Glutamatergic neuron (in vitro differentiated cells): ENCODE results near the gene CDC42BPB. TPM values are rescaled to one million over a fixed set of nuclear protein-coding genes. Genes with fewer than 3 reads are reported as not detected.
A peak's percentile ranks its signal among the peaks of the same experiment; 100 is the strongest.

Source experiments
- DNase-seq: peaks from one replicate; pipeline ENCODE4 v3.0.0; 2022
- H3K27ac Mint-ChIP-seq: one replicate; pipeline ENCODE4 v1.8.0; 2020; ENCODE audit warnings: mild to moderate bottlenecking, mixed read lengths, inconsistent platforms; ENCODE audit not compliant: unreplicated experiment
- H3K27me3 Mint-ChIP-seq: one replicate; pipeline ENCODE4 v1.8.0; 2020; ENCODE audit warnings: mild to moderate bottlenecking, moderate library complexity, mixed read lengths, inconsistent platforms; ENCODE audit not compliant: unreplicated experiment
- H3K36me3 Mint-ChIP-seq: one replicate; pipeline ENCODE4 v1.8.0; 2020; ENCODE audit warnings: mild to moderate bottlenecking, mixed read lengths, inconsistent platforms; ENCODE audit not compliant: unreplicated experiment
- H3K4me1 Mint-ChIP-seq: one replicate; pipeline ENCODE4 v1.8.0; 2020; ENCODE audit warnings: mild to moderate bottlenecking, low read depth, mixed read lengths, inconsistent platforms; ENCODE audit not compliant: unreplicated experiment
- H3K4me3 Mint-ChIP-seq: one replicate; pipeline ENCODE4 v1.8.0; 2020; ENCODE audit warnings: mild to moderate bottlenecking, mixed read lengths, inconsistent platforms; ENCODE audit not compliant: unreplicated experiment
- H3K9me3 Mint-ChIP-seq: one replicate; pipeline ENCODE4 v1.8.0; 2020; ENCODE audit warnings: mild to moderate bottlenecking, moderate library complexity, mixed read lengths, inconsistent platforms; ENCODE audit not compliant: unreplicated experiment
- CTCF ChIP-seq: fragments of 200-600 bp; sonication (generic); IDR thresholded peaks from one replicate; pipeline ENCODE4 v1.5.0; 2021; ENCODE audit not compliant: partially characterized antibody, unreplicated experiment
- total RNA-seq: library from RNA; stranded (reverse); fragmentation: NEBNext Ultra II Directional; extraction: Animal tissue kit (Norgen Biotek cat#: 25700); gene quantifications from one replicate; pipeline ENCODE4 v1.2.1, GENCODE V29; 2021; ENCODE audit not compliant: unreplicated experiment

The CDC42BPB gene
- total RNA-seq, 1 donor from 2014 or later: 125 TPM

DNA sequence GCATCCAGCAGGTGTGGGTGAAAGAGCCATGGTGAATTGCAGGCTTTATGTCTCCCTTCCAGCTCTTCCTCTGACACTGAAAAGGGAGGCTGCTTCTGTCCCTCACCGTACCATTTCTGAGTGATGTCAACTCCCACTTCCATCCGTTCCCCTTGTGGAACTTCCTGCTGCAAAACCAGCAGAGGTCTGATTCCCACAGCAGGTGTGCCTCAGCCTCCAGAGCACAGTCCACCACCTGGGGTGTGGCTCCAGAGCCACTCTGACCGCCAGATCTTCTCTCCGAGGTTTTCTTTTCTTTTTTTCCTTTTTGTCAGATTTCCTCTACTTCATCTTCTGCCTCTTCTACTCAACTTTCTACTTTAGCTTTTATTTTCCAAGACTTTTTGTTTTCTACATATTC, 62.7 kb downstream of the CDC42BPB start:
- peaks cover 9% of the 10 kb centered on the region for H3K36me3 Mint-ChIP-seq
- H3K27ac Mint-ChIP-seq: peak overlapping the region; percentile 0
- H3K4me3 Mint-ChIP-seq: peak overlapping the region; percentile 2

DNA sequence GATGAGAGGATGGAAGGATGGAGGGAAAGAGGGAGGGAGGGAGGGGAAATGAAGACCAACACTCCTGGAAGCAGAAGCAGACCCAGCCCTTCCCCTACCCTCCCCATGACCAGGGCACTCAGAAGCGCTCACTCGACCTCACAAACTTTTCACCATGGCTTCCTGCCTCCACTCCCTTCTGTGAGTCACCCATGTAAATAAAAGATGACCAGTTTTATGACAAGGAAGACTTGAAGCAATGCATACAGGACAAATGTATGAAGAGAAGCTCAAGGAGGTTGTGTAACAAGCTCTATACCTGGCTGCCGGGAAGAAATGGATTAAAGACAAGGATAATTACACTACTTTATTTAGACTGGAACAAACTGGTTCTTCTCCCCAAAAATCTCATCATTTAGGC, 63.8 kb downstream of the CDC42BPB start:
- Mint-ChIP-seq H3K27ac (no peak overlapping the region), H3K27me3 (no peaks in the 10 kb centered on the region), H3K9me3 (peaks cover 3% of the 10 kb centered on the region), H3K36me3 (peaks cover 21% of the 10 kb centered on the region), H3K4me1 (peaks cover 3% of the 10 kb centered on the region), H3K4me3 (no peak overlapping the region)
- DNase-seq: no peak
- no peak for TF ChIP-seq CTCF

More for the DNA sequence above, 62.7 kb downstream of the CDC42BPB start:
- Mint-ChIP-seq H3K4me1 (peaks cover 3% of the 10 kb centered on the region), H3K27me3 (peaks cover 2% of the 10 kb centered on the region), H3K9me3 (no peaks in the 10 kb centered on the region)
- no peak for TF ChIP-seq CTCF
- no peak for DNase-seq

- no peak overlapping the region for H3K27ac Mint-ChIP-seq
- no peak overlapping the region for H3K4me3 Mint-ChIP-seq
- H3K36me3 Mint-ChIP-seq: peaks cover 39% of the 10 kb centered on the region
- no peak for DNase-seq
- no peak for TF ChIP-seq CTCF
- peaks cover 4% of the 10 kb centered on the region for H3K4me1 Mint-ChIP-seq
- H3K9me3 Mint-ChIP-seq: peaks cover 13% of the 10 kb centered on the region
- H3K27me3 Mint-ChIP-seq: peaks cover 6% of the 10 kb centered on the region
Measured at GRCh38 chr14:102991376-102991775, 66.0 kb downstream of the CDC42BPB start.

DNA sequence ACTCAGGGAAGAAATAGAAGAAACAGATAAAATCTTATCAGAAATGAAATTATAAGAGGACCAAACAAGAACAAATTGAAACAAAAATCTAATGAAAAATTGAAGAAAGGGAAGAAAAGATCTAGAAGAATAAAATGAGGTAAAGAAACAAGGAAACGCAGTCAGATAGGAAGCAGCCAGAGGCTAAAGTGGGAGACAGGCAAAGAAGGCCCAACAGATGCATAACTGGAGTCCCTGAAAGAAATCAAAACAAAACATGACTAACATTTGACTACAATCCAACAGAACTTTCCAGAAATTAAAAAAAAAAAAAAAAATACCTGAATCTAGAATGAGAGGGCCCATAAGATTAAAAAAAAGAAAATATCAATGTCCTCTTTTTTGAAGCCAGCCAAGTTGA, 69.3 kb downstream of the CDC42BPB start:
- Mint-ChIP-seq H3K27ac (no peak overlapping the region), H3K4me1 (peaks cover 12% of the 10 kb centered on the region), H3K27me3 (peaks cover 10% of the 10 kb centered on the region), H3K36me3 (peaks cover 45% of the 10 kb centered on the region), H3K9me3 (peaks cover 13% of the 10 kb centered on the region), H3K4me3 (no peak overlapping the region)
- TF ChIP-seq CTCF: no peak
- no peak for DNase-seq

DNA sequence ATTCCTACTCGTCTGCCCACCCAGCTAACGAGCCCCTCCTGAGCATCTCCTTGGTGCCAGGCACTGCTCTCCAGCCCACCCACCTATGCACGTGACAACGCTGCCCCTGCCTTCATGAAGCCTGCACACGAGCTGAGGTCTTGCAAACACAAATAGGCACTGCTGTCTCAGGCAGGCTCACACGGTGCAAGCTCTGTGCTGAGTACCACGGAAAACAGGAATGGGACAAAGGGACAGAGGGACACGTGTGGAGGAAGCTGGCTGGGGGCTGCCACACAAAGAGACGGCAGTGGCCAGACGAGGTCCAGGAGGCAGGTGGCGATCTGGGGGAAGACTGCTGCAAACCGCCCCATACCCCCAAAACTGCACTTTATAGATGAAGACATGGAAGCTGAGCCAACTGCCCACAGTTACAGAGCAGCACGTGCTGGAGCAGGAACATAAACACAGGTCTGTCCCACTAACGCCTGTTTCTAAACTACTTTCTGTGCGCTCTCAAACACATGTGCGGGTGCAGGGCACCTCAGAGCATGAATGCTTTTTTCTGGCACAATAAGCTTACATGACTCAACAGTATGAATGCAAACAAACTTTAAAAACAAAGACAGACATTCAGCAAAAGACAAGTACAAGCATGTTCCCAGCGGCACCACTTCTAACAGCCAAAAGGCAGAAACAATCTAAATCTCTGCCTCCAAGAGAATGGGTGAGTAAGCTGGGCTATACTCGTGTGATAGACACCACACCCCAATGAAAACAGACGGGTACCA, 70.4 kb downstream of the CDC42BPB start:
- H3K4me1 Mint-ChIP-seq: peaks cover 12% of the 10 kb centered on the region
- no peak overlapping the region for H3K4me3 Mint-ChIP-seq
- H3K36me3 Mint-ChIP-seq: peaks cover 45% of the 10 kb centered on the region
- H3K9me3 Mint-ChIP-seq: peaks cover 15% of the 10 kb centered on the region
- peaks cover 10% of the 10 kb centered on the region for H3K27me3 Mint-ChIP-seq
- H3K27ac Mint-ChIP-seq: peak overlapping the region; percentile 59
- no peak for TF ChIP-seq CTCF
- DNase-seq: no peak
